GM19238 (cell line): ENCODE measurements around the gene TSSC4.
"Not testable (repeated sequence)": the region's sequence is repeated elsewhere in the genome, so short reads cannot be mapped to it uniquely, and the experiment has no call there.

Experiments used
- DNase-seq: peaks from one replicate; pipeline ENCODE4 v3.0.0; 2011; ENCODE audit warnings: low spot score; ENCODE audit not compliant: insufficient read length

The TSSC4 gene

DNA sequence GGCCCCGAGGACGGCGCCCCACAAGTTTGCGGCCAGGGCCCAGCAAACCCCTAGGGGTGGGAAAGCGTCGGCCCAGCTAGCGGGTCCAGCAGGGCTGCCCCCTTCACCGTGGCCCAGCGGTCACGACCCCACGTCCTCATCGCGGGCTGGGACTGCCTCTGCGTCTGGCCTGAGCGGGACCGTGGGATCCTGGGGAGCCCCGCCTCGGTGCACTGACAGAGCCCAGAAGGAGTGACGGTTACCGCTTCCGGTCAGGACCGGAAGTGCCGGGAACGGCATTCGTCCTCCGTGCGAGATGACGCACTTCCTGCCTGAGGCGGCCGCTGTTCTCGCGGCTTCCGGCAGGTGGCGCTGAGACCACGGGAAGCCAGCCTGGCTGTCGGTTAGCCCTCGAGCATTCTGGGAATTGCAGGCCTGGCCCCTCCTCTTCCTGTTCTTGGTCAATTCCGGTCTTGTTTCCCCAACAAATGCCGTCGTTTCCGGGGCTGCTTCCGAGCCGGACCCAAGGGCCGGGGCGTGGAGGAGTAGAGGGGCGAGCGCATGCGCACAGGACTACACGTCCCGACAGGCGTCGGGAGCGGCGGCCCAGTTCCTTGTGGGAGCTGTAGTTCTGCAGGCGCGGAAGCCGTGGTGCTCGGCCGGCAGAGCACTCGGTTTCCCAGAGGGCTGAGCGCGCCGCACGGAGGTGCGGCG is at the start of gene TSSC4:
TSSC4 (plus strand) TSS at position 682 of the 693 bp plus-strand sequence. CDS start 1,884 bp downstream, outside the sequence.
- DNase-seq, result peak; percentile 100

DNA sequence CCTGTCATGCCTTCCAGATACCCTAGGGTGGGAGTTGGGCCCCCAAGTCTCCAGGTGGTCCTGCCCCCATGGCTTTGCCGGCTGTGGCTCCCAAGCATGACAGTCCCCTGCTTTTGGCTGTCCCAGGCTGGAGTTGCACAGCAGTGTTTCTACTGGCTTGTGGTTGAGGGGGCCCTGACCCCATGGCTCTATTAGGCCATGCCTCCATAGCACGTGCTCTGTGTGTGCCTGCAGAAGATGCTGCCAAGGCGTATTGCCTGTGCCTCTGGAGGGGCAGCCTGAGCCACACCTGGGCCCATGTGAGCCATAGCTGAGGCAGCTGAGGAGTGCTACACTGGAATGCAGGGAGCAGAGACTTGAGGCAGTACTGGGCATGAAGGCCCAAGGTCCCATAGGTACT is 48.8 kb upstream of the TSSC4 start:
- DNase-seq, result no peak

GRCh38 chr11:2352420-2352819 is 48.1 kb upstream of the TSSC4 start:
- no peak for DNase-seq

DNA sequence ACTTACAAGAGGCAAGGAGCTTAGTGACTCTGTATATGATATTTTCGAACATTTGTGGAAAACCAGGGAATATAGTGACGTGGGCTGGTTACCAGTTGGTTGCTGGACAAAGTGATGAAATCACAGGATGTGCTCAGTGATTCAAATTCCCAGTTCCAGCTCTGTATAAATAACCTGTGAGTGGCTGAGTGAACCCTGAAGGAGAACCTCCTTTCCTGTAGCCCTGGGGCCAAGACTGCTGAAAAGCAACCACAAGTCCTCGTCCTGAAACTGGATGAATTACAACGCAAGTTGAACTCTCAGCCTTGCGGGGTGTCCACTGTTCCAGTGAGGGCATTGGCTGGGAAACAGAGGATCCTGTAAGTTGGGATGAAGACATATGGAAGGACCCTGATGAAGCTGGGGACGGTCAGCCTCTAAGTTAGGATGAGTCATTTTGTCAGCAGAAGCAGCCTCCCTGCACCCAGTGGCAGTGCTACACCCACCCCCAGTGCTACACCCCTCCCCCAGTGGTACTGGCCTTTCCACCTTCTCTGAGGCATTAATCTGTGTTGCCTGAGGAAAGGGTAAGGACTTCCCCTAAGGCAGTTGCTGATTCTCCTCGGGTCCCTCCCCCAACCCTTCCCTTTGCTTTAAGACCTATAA is 45.4 kb upstream of the TSSC4 start:
- no peak for DNase-seq

- no peak for DNase-seq
Measured at GRCh38 chr11:2357246-2357645, 43.3 kb upstream of the TSSC4 start.

GRCh38 chr11:2357651-2358050 is 42.9 kb upstream of the TSSC4 start:
- DNase-seq, result not testable (repeated sequence)

GRCh38 chr11:2358754-2359442 is 41.7 kb upstream of the TSSC4 start:
- no peak for DNase-seq

DNA sequence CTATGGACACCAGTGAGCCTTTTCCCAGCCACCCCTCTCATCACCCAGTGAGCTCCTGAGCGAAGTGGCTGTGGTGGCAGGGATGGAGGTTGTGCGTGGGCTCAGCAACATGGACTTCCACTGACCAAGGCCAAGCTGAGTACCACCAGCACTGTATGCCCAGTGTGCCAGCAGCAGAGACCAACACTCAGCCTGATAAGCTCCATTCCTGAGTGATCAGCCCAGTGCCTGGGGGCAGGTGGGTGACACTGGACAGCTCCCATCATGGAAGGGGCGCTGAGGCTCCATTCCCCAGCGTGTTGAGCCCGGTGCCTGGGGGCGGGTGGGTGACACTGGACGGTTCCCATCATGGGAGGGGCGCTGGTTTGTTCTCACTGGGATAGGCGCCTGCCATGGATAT is 41.0 kb upstream of the TSSC4 start:
- DNase-seq, result no peak

- no peak for DNase-seq
Measured at GRCh38 chr11:2360081-2360642, 40.4 kb upstream of the TSSC4 start.

GRCh38 chr11:2361565-2361964 is 39.0 kb upstream of the TSSC4 start:
- no peak for DNase-seq

GRCh38 chr11:2362414-2362813 is 38.1 kb upstream of the TSSC4 start:
- DNase-seq, result no peak

DNA sequence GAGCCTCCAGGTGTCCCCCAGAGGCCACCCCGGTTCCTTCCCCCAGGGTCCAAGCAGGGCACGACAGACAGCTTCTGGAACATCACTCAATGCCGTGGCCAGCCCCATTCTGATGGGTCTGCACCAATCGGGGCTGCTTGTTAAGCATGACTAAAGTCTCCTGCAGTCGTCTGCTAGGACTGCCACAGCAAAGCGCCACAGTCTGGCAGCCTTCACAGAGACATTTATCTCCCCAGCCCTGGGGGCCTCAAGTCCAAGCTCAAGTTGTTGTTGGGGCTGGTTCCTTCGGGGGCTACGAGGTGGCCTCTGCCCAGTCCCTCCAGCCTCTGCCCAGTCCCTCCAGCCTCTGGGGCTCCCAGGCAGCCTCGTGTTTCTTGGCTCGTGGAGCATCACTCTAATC is 37.4 kb upstream of the TSSC4 start:
- no peak for DNase-seq

GRCh38 chr11:2363577-2364370 is 36.8 kb upstream of the TSSC4 start:
- DNase-seq, result no peak

- DNase-seq, result not testable (repeated sequence)
Measured at GRCh38 chr11:2364386-2364785, 36.2 kb upstream of the TSSC4 start.

GRCh38 chr11:2365571-2366210 is 34.9 kb upstream of the TSSC4 start:
- no peak for DNase-seq

GRCh38 chr11:2366276-2366675 is 34.3 kb upstream of the TSSC4 start:
- no peak for DNase-seq

DNA sequence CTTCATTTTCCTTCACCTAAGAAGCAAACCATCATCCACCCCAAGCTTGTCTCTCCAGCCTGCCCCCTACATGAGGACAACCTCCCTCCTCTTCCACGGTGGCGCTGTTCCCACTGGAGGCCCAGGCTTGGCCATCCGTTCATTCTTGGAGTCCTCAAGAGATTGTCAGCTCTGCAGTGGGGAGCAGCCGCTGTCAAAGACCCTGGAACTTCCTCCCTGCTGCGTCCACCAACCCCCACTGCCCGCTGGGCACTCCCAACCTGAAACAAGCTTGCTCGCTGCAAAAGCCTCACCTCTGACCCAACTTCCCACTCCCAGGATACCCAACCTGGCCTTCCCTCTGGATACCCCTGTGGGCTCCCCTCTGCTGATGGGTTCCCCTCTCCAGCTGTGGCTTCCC is 33.8 kb upstream of the TSSC4 start:
- no peak for DNase-seq

- DNase-seq, result no peak
Measured at GRCh38 chr11:2367266-2368160, 33.0 kb upstream of the TSSC4 start.

- DNase-seq, result no peak
Measured at GRCh38 chr11:2368178-2368850, 32.2 kb upstream of the TSSC4 start.
